Nephron progenitor cell (in vitro differentiated cells): ENCODE data around the gene SSMEM1.
A peak's percentile ranks its signal among the peaks of the same experiment; 100 is the strongest.

Source experiments
- DNase-seq: peaks from one replicate; pipeline ENCODE4 v3.0.0; 2021
- H3K27ac Mint-ChIP-seq: 2 replicates; pipeline ENCODE4 v1.8.0; 2021; ENCODE audit warnings: mild to moderate bottlenecking, moderate library complexity, mixed read lengths
- H3K27me3 Mint-ChIP-seq: 2 replicates; pipeline ENCODE4 v1.8.0; 2021; ENCODE audit warnings: mild to moderate bottlenecking, low read depth, mixed read lengths; ENCODE audit not compliant: poor library complexity
- H3K36me3 Mint-ChIP-seq: 2 replicates; pipeline ENCODE4 v1.8.0; 2021; ENCODE audit warnings: low read depth, mixed read lengths
- H3K4me1 Mint-ChIP-seq: 2 replicates; pipeline ENCODE4 v1.8.0; 2021; ENCODE audit warnings: mixed read lengths
- H3K4me3 Mint-ChIP-seq: 2 replicates; pipeline ENCODE4 v1.8.0; 2021; ENCODE audit warnings: mild to moderate bottlenecking, moderate library complexity, mixed read lengths
- H3K9me3 Mint-ChIP-seq: 2 replicates; pipeline ENCODE4 v1.8.0; 2021; ENCODE audit warnings: mild to moderate bottlenecking, moderate library complexity, mixed read lengths
- TF ChIP-seq, protein P1 (sequence below): fragments of 200-600 bp; sonication (generic); IDR thresholded peaks from 2 replicates; pipeline ENCODE4 v1.5.0; 2021; ENCODE audit warnings: antibody characterized with exemption

The SSMEM1 gene, protein sequence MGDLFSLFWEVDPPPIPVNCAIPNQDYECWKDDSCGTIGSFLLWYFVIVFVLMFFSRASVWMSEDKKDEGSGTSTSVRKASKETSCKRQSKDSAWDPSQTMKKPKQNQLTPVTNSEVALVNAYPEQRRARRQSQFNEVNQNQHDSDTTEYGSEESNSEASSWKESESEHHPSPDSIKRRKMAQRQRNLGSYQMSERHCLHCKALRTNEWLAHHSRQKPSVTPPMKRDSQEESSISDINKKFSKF

DNA sequence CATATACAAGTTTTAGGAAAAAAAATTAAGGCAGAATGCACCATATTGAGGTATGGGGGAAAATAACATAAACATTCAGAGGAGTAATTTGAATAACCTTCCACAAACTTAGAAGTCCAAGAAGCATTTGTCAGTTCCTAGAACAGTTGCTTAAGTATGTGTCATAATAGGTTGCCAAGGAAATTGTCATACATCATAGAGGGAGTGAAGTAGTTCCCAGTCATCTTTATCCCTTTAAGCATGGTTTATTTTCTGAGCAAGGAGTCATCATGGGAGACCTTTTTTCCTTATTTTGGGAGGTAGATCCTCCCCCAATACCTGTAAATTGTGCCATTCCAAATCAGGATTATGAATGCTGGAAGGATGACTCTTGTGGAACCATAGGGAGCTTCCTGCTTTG, at the start of gene SSMEM1:
Gene SSMEM1 (plus strand): TSS at position 219 of the 400 bp plus-strand sequence. CDS start 51 bp downstream, at position 270.
- no peaks in the 10 kb centered on the region for H3K27me3 Mint-ChIP-seq
- H3K36me3 Mint-ChIP-seq, result peaks cover 9% of the 10 kb centered on the region
- H3K4me3 Mint-ChIP-seq, result peak within 1 kb of the TSS; percentile 49
- H3K27ac Mint-ChIP-seq, result no peak within 1 kb of the TSS
- DNase-seq, result no peak
- no peaks in the 10 kb centered on the region for H3K9me3 Mint-ChIP-seq
- H3K4me1 Mint-ChIP-seq, result peaks cover 43% of the 10 kb centered on the region
- TF ChIP-seq, protein P1, sequence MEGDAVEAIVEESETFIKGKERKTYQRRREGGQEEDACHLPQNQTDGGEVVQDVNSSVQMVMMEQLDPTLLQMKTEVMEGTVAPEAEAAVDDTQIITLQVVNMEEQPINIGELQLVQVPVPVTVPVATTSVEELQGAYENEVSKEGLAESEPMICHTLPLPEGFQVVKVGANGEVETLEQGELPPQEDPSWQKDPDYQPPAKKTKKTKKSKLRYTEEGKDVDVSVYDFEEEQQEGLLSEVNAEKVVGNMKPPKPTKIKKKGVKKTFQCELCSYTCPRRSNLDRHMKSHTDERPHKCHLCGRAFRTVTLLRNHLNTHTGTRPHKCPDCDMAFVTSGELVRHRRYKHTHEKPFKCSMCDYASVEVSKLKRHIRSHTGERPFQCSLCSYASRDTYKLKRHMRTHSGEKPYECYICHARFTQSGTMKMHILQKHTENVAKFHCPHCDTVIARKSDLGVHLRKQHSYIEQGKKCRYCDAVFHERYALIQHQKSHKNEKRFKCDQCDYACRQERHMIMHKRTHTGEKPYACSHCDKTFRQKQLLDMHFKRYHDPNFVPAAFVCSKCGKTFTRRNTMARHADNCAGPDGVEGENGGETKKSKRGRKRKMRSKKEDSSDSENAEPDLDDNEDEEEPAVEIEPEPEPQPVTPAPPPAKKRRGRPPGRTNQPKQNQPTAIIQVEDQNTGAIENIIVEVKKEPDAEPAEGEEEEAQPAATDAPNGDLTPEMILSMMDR, result no peak

DNA sequence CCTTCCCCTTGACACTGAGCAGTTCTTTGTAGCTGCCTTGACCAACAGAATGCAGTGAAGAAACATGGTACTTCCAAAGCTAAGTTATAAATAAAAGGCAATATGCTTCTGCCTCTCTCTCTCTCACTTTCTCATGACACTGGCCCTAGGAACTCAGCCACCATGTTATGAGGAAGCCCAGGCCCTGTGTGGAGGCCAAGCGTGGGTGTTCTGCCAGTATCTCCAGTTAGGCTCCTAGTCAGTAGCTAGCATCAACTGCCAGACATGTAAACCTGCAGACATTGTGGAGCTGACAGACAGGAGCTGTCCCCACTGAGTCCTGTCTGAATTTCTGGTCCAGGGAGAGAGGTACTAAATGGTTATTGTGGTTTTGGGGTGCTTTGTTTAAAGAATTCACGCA, 47.6 kb upstream of the SSMEM1 start:
- Mint-ChIP-seq H3K4me3 (no peak overlapping the region), H3K36me3 (peaks cover 88% of the 10 kb centered on the region), H3K27ac (peak overlapping the region; percentile 31), H3K9me3 (peaks cover 32% of the 10 kb centered on the region), H3K4me1 (peaks cover 4% of the 10 kb centered on the region), H3K27me3 (peaks cover 9% of the 10 kb centered on the region)
- DNase-seq, result no peak
- TF ChIP-seq, protein P1, result no peak

DNA sequence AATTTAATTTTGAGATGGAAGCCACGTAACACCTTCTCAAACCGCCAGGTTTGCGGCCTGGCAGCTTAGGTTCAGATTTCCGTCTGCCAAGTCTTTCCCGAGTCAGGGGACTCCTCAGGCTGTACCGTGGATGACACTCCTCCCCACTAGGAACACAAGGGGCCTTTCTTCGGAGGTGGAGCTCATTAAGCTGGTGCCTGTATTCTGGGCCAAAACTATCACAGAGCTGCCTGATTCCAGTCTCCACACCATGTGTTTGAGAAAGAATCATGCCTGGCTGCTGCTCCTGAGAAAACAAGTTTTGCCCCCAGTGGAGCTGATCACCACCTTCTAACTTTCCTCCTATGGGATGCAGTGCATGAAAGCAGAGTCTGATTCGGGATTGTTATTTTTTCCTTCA, 47.2 kb upstream of the SSMEM1 start:
- Mint-ChIP-seq H3K4me1 (peaks cover 3% of the 10 kb centered on the region), H3K27ac (peak overlapping the region; percentile 31), H3K4me3 (no peak overlapping the region), H3K36me3 (peaks cover 91% of the 10 kb centered on the region), H3K27me3 (peaks cover 9% of the 10 kb centered on the region), H3K9me3 (peaks cover 31% of the 10 kb centered on the region)
- no peak for DNase-seq
- TF ChIP-seq, protein P1, result no peak

DNA sequence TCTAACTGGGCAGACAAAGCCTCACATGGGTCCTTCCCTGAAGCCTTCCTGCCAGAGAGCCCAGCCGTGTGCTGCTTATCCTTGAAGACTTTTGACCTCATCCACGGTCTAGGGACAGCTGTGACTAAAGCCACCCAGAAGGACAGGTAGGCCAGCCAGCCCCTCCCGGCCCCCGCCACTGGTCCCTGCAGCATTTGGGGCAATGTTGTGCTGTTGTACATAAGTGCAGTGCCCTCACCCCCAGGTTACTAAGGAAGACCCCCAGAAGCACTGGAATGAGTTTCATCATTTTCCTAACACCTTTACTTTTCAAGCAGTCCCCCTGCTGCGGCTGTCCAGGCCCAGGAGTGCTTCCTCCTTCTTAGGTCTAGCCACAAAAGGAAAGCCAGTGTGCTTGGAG, 45.5 kb upstream of the SSMEM1 start:
- TF ChIP-seq, protein P1, result no peak
- peaks cover 17% of the 10 kb centered on the region for H3K9me3 Mint-ChIP-seq
- no peaks in the 10 kb centered on the region for H3K4me1 Mint-ChIP-seq
- no peak overlapping the region for H3K4me3 Mint-ChIP-seq
- peaks cover 84% of the 10 kb centered on the region for H3K36me3 Mint-ChIP-seq
- peaks cover 9% of the 10 kb centered on the region for H3K27me3 Mint-ChIP-seq
- H3K27ac Mint-ChIP-seq, result peak overlapping the region; percentile 3
- no peak for DNase-seq

DNA sequence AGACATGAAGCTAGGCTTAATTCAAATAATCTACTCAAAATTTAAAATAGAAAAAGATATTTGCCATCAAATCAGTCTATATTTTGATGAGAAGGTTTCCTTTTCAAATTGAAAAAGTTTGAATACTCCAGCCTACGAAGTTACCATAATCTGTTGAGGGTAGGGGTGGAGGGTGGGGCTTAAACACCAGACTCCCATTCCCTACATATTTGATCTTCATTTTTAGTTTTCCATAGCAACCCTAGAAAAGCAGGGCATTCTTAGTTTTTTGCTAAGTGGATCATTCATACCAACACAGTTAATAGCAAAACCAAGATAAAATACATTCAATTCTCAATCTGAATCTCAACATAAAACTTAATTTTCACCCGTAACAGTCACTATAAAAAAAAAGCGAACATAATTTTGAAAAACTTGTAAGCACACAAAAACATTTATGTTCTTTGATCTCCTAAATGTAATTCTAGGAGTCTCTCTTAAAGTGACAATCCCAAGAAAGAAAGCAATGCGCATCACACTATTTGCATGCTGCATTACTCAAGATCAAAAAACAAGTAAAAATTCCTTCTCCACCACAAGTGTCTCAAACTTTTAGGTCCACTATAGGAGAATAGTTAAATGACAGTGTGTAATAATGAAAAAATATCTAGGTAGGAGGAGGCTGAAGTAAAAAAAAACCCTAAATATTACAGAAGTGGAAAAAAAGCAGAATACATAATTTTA, 33.3 kb upstream of the SSMEM1 start:
- H3K4me1 Mint-ChIP-seq, result no peaks in the 10 kb centered on the region
- H3K27ac Mint-ChIP-seq, result peak overlapping the region; percentile 66
- DNase-seq, result no peak
- no peaks in the 10 kb centered on the region for H3K9me3 Mint-ChIP-seq
- no peaks in the 10 kb centered on the region for H3K27me3 Mint-ChIP-seq
- TF ChIP-seq, protein P1, result no peak
- H3K36me3 Mint-ChIP-seq, result peaks cover 84% of the 10 kb centered on the region
- H3K4me3 Mint-ChIP-seq, result no peak overlapping the region
